ENCODE data around the gene NIPSNAP2. TPM values are rescaled to one million over a fixed set of nuclear protein-coding genes. Genes with fewer than 3 reads are reported as not detected.
"Not testable (repeated sequence)": the region's sequence is repeated elsewhere in the genome, so short reads cannot be mapped to it uniquely, and the experiment has no call there.

Gene NIPSNAP2
- 56.7 and 65.8 TPM in 2 replicates for total RNA-seq (2014; rRNA removed; shearing (Covaris generic))

DNA sequence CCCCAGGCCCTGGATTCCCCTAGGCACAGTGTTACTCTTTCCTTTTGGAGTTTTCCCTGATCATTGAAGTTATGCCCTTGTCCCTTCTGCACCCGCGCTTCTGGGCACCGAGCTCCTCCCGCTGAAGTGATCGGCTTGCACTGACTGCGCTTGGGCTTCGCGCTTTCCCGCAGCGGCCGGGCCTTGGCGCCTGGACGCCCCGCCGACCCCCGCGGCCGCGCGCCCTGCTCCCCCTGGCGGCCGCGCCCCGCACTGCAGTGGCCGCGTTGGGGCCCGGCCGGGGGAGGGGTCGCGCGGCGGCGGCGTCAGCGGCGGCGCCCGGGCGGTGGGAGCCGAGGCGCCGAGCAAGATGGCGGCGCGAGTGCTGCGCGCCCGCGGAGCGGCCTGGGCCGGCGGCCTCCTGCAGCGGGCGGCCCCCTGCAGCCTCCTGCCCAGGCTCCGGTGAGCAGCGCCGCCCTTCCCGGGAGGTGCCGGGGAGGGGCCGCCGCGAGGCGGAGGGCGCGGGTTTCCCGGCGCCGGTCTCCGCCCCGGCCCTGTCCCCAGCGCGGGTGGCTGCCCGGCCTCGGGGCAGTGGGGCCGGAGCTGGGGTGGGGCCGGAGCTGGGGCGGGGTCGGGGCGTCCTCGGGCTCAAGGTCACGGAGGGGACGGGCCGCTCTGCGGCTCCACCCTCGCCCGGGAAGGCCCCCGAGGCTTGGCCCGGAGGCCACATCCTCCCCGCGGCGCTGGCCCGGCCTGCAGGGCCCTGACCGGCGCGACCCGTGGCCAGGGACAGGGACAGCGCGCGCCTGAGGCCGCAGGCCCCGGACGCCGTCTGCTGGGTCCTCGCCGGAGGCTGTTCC lies at the start of gene NIPSNAP2:
TSS of gene NIPSNAP2 (plus strand) at position 325 of the 839 bp plus-strand sequence. CDS start at position 350, 25 bp downstream.
- peak; percentile 65 for DNase-seq (ENCODE audit: low read depth)

DNA sequence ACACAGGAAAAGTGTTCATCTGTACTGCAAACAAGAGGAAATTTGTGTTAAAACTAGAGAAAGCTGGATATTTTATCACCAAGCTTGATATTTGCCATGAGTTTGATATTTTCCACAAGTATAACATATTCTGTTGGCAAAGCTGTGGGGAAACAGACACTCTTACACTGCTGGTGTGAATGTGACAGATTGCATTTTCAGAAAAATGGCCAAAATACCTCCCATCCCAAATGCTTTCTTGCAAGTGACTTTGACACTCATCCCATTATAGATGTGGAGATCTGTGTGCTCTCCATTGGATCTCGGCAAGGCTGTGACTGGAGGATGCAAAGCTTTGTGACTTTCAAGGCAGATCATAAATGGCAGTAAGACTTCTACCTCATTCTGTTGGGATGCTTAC lies 46.6 kb upstream of the NIPSNAP2 start:
- no peak for DNase-seq (ENCODE audit: low read depth)

DNA sequence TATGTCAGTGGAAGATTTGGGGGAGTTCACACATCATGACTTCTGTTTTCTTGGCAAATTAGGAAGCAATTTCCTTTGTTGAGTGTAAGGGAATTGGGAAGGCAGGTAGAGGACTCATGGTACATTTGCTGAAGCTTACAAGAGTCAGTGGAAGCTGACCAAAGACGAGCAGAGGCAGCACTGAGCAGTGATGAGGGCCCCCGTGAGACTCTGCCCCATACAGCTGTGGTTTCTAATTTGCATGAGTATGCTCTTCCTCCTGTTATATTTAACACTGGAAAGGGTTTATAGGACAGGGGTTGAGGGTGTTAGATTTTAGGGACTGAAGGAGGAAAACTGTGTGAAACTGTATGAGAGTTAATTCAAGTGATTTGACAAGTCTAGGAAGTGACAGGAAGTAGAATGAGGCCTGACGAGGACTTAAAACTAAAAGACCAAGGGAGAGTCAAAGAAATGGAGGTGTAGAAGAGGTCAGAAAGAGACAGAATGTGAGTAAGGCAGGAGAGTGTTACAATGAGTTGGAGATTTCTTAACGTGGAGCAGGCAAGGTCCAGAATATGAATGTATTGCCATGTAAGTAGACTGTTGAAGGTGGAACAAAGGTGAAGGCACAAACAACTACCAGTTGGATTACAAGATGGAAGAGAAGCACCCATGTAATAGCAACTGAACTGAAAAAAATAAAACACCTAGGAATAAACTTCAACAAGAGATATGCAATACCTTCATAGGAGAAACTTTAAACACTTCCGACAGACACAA lies 36.2 kb upstream of the NIPSNAP2 start:
- no peak for DNase-seq (ENCODE audit: low read depth)

DNA sequence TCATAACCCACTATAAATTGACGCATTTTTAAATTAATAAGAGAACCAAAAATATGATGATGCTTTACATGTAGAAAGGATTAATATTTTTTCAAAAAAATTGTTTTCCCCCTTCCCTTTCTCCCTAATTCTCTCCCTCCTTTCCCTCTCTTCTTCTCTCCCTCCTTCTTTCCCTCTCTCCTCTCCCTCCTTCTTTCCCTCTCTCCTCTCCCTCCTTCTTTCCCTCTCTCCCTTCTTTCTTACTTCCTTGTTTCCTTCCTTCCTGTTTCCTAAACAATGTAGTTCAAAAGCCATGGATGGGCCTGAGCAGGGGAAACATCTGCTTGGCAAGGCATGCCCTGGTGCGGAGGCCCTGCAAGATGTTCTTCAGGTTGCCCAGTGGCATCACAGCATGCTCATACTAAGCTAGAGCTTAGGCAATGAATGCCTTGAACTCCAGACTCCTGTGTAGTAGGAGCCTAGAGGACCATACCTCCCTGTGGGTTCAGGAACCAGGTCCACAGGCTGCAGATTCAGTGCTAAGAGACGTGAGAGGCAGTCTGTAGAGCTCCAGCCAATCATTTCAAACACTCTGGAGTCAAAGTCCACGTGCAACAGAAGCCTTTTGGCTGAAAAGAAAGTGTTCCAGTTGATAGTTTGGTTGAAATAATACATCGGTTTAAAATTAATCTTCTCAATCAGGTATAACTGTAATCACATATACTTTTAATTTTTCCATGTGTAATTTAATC lies 32.8 kb upstream of the NIPSNAP2 start:
- DNase-seq (ENCODE audit: low read depth) = no peak

DNA sequence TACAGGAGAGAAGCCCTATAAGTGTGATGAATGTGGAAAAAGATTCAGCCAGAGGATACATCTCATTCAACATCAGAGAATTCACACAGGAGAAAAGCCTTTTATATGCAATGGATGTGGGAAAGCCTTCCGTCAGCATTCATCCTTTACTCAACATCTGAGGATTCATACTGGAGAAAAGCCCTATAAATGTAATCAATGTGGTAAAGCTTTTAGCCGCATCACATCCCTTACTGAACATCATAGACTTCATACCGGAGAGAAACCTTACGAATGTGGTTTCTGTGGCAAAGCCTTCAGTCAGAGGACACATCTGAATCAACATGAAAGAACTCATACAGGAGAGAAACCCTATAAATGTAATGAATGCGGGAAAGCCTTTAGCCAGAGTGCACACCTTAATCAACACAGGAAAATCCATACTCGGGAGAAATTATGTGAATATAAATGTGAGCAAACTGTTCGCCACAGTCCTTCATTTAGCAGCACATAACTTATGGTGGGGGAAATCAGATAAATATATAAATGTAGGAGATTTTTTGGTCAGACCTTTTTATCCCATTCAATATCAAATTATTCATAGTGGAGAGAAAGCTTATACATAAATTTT lies 24.8 kb upstream of the NIPSNAP2 start:
- no peak for DNase-seq (ENCODE audit: low read depth)

DNA sequence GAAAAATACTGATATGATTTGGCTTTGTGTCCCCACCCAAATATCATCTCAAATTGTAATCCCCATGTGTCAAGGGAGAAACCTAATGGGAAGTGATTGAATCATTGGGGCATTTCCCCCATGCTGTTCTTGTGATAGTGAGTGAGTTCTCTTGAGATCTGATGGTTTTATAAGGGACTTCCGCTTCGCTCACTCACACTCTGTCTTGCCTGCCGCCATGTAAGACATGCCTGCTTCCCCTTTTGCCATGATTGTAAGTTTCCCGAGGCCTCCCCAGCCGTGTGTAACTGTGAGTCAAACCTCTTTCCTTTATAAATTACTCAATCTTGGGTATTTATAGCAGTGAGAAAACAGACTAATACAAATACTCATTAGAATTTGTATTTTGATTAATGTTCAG lies 17.8 kb upstream of the NIPSNAP2 start:
- no peak for DNase-seq (ENCODE audit: low read depth)

DNA sequence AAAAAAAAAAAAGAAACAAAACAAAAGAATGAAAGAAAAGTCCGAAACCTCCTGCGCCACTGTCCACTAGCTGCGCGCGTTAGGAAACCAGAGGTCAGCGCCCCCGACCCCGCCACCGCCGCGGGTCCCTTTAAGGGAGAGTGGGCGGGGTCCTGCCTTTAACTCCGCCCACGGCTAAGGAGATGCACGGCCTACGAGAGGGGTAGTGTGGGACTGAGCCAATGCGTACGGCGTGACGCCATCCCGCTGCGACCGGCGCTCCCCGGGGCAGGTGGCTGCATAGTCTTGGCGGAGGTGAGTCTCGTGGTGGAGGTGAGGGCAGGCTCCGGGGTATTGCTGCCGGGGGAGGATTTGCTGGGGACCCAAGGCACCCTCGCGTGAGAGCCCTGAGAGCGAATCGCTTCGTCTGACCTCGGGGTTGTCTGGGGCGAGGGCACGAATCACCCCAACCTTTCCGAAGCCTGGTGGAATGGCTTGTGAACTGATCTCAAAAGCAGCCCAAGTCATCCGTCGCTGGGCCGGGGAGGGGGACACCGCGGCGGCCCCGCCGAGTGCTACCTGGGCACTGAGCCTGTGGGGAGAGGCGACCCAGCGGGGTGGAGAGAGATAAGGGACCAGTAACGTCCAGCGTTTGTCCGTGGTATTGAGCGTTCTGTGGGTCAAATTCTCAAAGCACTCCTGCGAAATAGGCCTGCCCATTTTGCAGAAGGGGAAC lies 12.6 kb upstream of the NIPSNAP2 start, which contains the start of gene MRPS17:
TSS of gene MRPS17 (plus strand) at position 241 of the 715 bp plus-strand sequence. CDS start 1,319 bp downstream, outside the sequence.
- DNase-seq (ENCODE audit: low read depth) = peak; percentile 86

DNA sequence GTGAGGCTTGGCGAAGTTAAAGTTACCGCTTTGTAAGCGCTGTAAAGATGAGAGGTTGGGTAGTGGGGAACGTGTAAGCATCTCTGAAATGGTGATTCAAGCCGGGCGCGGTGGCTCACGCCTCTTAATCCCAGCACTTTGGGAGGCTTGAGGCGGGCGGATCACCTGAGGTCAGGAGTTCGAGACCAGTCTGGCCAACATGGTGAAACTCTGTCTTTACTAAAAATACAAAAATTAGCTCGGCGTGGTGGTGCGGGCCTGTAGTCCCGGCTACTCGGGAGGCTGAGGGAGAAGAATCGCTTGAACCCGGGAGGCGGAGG lies 12.1 kb upstream of the NIPSNAP2 start:
- not testable (repeated sequence) for DNase-seq (ENCODE audit: low read depth)

DNA sequence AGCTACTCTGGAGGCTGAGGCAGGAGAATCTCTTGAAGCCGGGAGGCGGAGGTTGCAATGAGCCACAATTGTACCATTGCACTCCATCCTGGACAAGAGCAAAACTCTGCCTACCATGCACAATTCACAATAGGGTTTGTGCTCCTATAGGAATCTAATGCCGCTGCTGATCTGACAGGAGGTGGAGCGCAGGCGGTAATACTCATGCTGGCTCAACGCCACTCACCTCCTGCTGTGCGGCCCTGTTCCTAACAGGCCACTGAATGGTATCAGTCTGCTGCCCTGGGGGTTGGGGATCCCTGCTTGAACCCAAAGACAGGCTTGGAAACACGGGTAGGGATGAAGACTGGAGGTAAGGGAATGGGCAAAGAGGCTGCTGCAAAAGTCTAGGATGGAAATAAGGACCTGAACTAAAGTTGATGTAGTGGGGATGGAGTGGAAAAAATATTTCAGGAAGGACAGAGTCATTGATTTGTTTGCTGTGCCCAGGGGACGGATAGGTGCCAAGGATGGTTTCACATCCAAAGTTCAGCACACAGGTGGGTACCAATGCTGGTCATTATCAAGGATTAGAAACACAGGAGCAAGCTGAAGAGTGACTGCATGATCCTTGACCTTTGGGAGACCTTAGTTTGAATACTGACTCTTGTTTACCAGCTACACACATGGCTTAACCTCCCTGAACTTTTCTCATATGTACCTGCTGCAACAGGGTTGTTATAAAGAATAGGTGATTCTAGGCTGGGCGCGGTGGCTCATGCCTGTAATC lies 10.5 kb upstream of the NIPSNAP2 start:
- no peak for DNase-seq (ENCODE audit: low read depth)

DNA sequence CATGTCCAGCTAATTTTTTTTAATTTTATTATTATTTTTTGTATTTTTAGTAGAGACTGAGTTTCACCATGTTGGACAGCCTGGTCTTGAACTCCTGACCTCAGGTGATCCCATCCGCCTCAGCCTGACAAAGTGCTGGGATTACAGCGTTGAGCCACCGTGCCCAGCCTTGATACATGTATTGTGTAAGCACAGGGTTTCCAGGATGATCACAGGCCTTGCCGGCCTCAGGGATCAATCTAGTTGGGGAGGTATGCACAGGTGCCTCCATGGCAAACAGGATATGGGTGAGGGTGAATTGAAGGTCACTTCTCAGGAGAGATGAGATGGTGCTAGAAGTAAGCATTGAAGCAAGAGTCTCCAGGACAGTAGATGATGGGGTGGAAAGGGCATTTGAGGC lies 7.2 kb upstream of the NIPSNAP2 start:
- DNase-seq (ENCODE audit: low read depth) = no peak

DNA sequence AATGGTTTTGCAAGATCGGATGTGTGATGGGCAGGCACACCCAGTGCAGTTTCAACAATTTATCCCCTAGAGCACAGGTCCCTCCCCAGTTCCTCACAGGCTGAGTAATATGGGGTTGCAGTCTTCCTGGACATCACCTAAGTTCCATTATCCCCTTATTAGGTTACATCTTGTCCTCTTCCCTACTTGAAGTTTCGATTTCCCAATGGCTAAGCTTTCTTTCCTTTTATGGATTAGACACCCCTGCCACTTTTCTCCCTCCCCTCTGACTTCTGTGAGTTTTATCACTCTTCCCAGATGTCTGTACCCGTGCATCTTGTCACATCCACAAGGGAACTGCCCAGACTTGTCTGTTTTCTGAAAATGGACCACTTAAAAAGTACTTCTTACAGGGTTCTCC lies 2.4 kb upstream of the NIPSNAP2 start:
- DNase-seq (ENCODE audit: low read depth) = peak; percentile 43

DNA sequence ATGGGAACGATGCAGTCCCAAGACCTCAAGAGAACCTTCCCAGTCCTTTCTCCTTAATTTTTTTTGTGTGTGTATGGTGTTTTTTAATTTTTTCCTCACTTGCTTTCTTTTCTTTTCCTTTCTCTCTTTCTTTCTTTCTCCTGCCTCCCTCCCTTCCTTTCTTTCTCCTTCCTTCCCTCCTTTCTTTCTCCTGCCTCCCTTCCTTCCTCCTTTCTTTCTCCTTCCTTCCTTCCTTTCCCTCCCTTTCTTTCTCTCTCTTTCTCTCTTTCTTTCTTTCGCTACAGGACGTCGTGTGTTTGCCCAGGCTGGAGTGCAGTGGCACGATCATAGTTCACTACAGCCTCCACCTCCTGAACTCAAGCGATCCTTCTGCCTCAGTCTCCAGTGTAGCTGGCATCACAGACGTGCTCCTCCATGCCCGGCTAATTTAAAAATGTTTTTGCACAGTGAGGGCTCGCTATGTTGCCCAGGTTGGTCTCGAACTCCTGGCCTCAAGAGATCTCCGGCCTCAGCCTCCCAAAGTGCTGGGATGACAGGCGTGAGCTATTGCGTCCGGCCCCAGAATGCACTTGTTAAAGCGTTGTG lies 709 bp upstream of the NIPSNAP2 start:
- no peak for DNase-seq (ENCODE audit: low read depth)

DNA sequence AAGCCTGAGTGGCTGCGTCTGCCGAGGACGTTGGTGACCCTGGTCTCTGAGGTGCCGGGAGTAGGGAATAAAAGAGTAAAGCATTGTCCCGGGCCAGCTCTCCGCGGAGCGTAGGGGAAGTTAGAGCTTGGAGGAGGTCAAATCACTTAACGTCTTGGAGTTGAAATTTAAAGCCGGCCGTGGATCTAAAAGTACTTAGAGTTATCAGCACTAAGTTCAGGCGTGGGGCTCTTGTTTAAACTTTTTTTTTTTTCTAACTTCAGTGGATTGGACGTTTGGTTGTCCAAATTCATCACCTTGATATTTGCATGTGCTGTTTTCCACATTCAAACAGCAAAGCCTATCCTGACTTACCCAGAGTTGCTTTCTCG lies 700 bp downstream of the NIPSNAP2 start:
- DNase-seq (ENCODE audit: low read depth) = no peak

DNA sequence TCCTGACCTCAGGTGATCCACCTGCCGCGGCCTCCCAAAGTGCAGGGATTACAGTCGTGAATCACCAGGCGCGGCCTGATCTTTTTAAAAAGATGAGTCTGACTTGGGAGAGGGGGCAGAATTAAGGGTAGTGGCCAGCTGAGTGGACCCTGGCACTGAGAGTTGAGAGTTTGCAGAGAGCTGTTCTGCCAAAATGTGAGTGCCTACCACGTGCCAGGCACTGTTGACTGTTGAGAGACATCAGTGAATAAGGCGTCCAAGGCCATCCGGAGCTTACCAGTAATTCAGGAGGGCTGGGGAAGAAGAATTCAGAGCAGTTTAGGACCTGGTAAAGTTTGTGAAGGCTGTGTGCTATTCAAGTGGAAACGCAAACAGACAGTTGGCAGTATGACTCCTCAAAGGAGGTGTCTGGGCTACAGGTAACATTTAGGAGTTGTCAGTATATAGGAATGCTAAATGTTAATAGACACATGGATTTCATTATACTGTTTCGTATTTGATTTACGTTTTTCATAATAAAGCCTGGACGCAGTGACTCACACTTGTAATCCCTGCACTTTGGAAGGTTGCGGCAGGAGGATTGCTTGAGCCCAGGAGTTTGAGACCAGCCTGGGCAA lies 1.5 kb downstream of the NIPSNAP2 start:
- no peak for DNase-seq (ENCODE audit: low read depth)

DNA sequence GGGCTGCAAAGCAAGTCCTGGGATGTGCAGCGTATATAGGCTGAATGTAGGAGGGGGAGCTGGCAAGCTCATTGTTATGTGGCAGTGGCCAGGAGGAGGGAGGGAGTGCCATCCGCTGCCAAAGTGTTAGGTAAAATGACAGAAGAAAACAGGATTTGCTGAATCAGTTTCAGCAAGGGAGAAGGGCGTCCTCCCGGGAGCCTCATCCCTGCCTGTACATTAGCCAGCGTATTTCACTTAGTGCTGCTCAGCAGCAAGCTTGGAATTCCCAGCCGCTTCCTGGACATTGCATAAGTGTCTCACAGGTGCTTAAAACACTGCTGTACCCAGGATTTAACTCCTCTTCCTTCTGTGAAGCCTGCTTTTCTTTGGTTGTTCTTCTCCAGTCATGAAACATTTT lies 2.5 kb downstream of the NIPSNAP2 start:
- DNase-seq (ENCODE audit: low read depth) = no peak

DNA sequence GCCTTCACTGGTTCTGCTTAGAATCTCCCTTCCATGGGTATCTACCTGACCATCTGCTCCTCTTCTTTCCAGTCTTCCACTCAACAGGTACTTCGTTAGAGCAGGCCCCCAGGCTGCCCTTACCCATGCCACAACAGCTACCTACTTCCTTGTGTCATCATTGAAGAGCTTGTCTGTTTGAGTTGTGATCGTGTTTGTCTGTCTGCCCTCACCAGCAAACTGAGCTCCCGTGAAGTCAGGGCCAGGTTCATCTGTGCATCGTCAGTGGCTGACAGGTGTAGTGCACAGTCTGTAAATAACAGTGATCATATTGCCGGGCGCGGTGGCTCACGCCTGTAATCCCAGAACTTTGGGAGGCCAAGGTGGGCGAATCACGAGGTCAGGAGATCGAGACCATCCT lies 5.0 kb downstream of the NIPSNAP2 start:
- DNase-seq (ENCODE audit: low read depth) = no peak

DNA sequence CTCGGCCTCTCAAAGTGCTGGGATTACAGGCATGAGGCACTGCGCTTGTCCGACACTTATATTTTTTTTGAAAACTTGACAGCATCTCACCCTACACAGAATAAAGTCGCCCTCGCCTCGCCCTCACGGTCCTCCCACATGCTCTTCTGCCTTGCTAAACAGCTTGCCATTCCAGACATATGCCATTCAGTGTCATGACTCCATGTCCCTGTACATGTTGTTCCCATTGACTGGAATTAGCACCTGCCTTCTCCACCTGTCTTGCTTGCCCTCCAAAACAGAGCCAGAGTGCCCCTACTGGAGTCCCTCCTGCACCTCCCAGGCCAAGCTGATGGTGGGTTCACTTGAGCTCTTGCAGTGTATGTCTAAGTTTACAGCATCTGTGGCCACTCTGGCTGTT lies 6.2 kb downstream of the NIPSNAP2 start:
- no peak for DNase-seq (ENCODE audit: low read depth)

DNA sequence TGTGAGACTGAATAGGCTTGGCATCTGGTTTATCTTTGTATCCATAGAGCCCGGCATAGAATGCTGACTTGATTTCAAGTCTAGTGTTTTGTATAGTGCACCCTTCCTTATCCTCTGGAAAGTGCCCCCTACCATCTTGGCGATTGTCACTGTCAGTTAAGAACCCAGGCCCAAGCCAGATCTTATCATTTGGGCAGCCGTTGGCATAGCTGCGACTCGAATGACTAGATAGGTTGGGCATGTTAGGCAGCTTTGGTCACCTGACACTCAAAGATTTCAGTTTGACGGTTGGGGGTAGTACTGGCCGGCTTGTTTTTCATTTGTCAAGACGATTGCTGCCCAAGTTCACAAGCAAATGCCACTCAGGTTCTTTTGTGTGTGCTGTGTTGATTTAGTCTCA lies 6.6 kb downstream of the NIPSNAP2 start:
- DNase-seq (ENCODE audit: low read depth) = no peak

DNA sequence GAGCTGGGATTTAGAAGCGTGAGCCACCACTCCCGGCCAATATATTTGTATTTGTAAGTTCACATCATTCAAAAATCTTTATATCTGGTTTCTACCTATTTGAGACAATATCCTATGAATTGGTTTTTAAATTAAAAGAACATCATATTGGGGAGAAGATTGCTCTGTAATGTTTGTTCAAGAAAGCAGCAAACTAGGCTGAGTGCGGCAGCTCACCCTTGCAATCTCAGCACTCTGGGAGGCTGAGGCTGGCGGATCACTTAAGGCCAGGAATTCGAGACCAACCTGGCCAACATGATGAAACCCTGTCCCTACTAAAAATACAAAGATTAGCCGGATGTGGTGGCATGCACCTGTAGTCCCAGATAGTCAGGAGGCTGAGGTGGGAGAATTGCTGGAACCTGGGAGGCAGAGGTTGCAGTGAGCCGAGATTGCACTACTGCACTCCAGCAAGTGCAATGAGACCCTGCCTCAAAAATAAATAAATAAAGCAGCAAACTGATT lies 9.4 kb downstream of the NIPSNAP2 start:
- no peak for DNase-seq (ENCODE audit: low read depth)

Measured in M059J (cell line).